IMR-90 (cell line): ENCODE measurements around the gene RBP5. TPM values are rescaled to one million over a fixed set of nuclear protein-coding genes. Genes with fewer than 3 reads are reported as not detected.

Source experiments
- ATAC-seq: fragments of 200-7000 bp; cut with Tn5 transposase; 2 replicates; pipeline ENCODE4 v1.9.1; 2020; ENCODE audit warnings: low read depth, mild to moderate bottlenecking, moderate library complexity
- BruUV-seq: library from RNA; stranded (reverse); fragments of 400-500 nt; replicated peaks from 2 replicates; lab custom pipeline; 2021; lab: Mats Ljungman, UMichigan
- CTCF ChIA-PET: fragments of 300-600 bp; formaldehyde crosslinking; extraction: SDS; loops from one replicate; lab custom pipeline; 2021; ENCODE audit warnings: antibody characterized with exemption; lab: Yijun Ruan, JAX
- POLR2A ChIA-PET: fragments of 300-600 bp; sonication (Branson Sonifier 250); formaldehyde crosslinking; loops from one replicate; lab custom pipeline; 2022; ENCODE audit warnings: antibody characterized with exemption; ENCODE audit not compliant: unreplicated experiment; lab: Charles Lee
- DNase-seq: peaks from one replicate; pipeline ENCODE4 v3.0.0; 2013
- H2AFZ ChIP-seq: replicated peaks from 2 replicates; pipeline ENCODE3; 2013; ENCODE audit warnings: low read length, mild to moderate bottlenecking; ENCODE audit not compliant: poor library complexity
- H2AK5ac ChIP-seq: 2 replicates; pipeline ENCODE4 v1.6.1; 2013; ENCODE audit warnings: low read depth, low read length, inconsistent platforms
- H2AK9ac ChIP-seq: replicated peaks from 2 replicates; pipeline ENCODE3; 2013; ENCODE audit warnings: mild to moderate bottlenecking, low read depth, low read length, moderate library complexity; ENCODE audit not compliant: poor library complexity
- H2BK120ac ChIP-seq: 2 replicates; pipeline ENCODE4 v1.6.1; 2013; ENCODE audit warnings: low read depth, low read length, inconsistent platforms
- H2BK15ac ChIP-seq: 3 replicates; pipeline ENCODE4 v1.6.1; 2013; ENCODE audit warnings: low read depth, low read length, inconsistent platforms
- H2BK20ac ChIP-seq: 2 replicates; pipeline ENCODE4 v1.6.1; 2013; ENCODE audit warnings: low read depth, mild to moderate bottlenecking, inconsistent platforms, low read length, moderate library complexity
- H2BK5ac ChIP-seq: 2 replicates; pipeline ENCODE4 v1.6.1; 2013; ENCODE audit warnings: mild to moderate bottlenecking, low read depth, low read length, inconsistent platforms; ENCODE audit not compliant: poor library complexity, severe bottlenecking
- H3K14ac ChIP-seq: replicated peaks from 2 replicates; pipeline ENCODE4 v1.6.1; 2013; ENCODE audit warnings: low read depth, low read length, inconsistent platforms
- H3K18ac ChIP-seq: 2 replicates; pipeline ENCODE4 v1.6.1; 2013; ENCODE audit warnings: low read depth, low read length, control low read depth
- H3K23ac ChIP-seq: 2 replicates; pipeline ENCODE4 v1.6.1; 2013; ENCODE audit warnings: low read depth, low read length, inconsistent platforms
- H3K27ac ChIP-seq: 2 replicates; pipeline ENCODE4 v1.5.1; 2013; ENCODE audit warnings: mild to moderate bottlenecking, control low read depth, low read length; ENCODE audit not compliant: insufficient read depth
- H3K27me3 ChIP-seq: 2 replicates; pipeline ENCODE4 v1.6.1; 2013; ENCODE audit warnings: low read length; ENCODE audit not compliant: control insufficient read depth, insufficient read depth
- H3K36me3 ChIP-seq: 2 replicates; pipeline ENCODE4 v1.6.1; 2013; ENCODE audit warnings: low read length, mixed read lengths; ENCODE audit not compliant: control insufficient read depth, insufficient read depth
- H3K4ac ChIP-seq: 2 replicates; pipeline ENCODE4 v1.6.1; 2013; ENCODE audit warnings: low read depth, low read length, inconsistent platforms
- H3K4me1 ChIP-seq: 2 replicates; pipeline ENCODE4 v1.6.1; 2013; ENCODE audit warnings: low read length, mixed read lengths; ENCODE audit not compliant: control insufficient read depth, insufficient read depth
- H3K4me2 ChIP-seq: 2 replicates; pipeline ENCODE4 v1.6.1; 2013; ENCODE audit warnings: low read depth, mild to moderate bottlenecking, control low read depth, low read length, moderate library complexity
- H3K4me3 ChIP-seq: 2 replicates; pipeline ENCODE4 v1.5.1; 2013; ENCODE audit warnings: low read depth, mild to moderate bottlenecking, control low read depth, low read length, moderate library complexity; ENCODE audit not compliant: insufficient read depth
- H3K56ac ChIP-seq: 2 replicates; pipeline ENCODE4 v1.6.1; 2013; ENCODE audit warnings: low read length, inconsistent platforms; ENCODE audit not compliant: insufficient read depth; ENCODE audit errors: extremely low read depth
- H3K79me1 ChIP-seq, 2 experiments: 2 replicates each; pipeline ENCODE4 v1.6.1; 2013; ENCODE audit warnings: low read length in 2 of 2, inconsistent platforms in 1 of 2, low read depth in 1 of 2
- H3K9ac ChIP-seq: 2 replicates; pipeline ENCODE4 v1.6.1; 2013; ENCODE audit warnings: low read depth, low read length, control low read depth
- H3K9me1 ChIP-seq: 2 replicates; pipeline ENCODE4 v1.6.1; 2013; ENCODE audit warnings: low read length, inconsistent platforms; ENCODE audit not compliant: insufficient read depth
- H3K9me3 ChIP-seq: 2 replicates; pipeline ENCODE4 v1.6.1; 2013; ENCODE audit warnings: low read length; ENCODE audit not compliant: control insufficient read depth, insufficient read depth
- H4K20me1 ChIP-seq: 2 replicates; pipeline ENCODE4 v1.6.1; 2013; ENCODE audit warnings: low read length, inconsistent platforms; ENCODE audit not compliant: insufficient read depth
- H4K5ac ChIP-seq: 2 replicates; pipeline ENCODE4 v1.6.1; 2013; ENCODE audit warnings: mild to moderate bottlenecking, low read depth, low read length, control low read depth
- H4K8ac ChIP-seq, 2 experiments: 2 replicates each; pipeline ENCODE4 v1.6.1; 2013; ENCODE audit warnings: low read depth in 2 of 2, low read length in 2 of 2, control low read depth in 1 of 2, inconsistent platforms in 1 of 2
- H4K91ac ChIP-seq: 2 replicates; pipeline ENCODE4 v1.6.1; 2013; ENCODE audit warnings: low read depth, low read length, inconsistent platforms; ENCODE audit not compliant: insufficient read depth
- CHD1 ChIP-seq: IDR thresholded peaks from 2 replicates; pipeline ENCODE4 v1.6.1; 2012; ENCODE audit warnings: low read depth, low read length, improper control_type of control experiment
- CTCF ChIP-seq: conservative IDR thresholded peaks from 2 replicates; pipeline ENCODE4 v1.5.1; 2012; ENCODE audit warnings: mild to moderate bottlenecking, low read depth, low read length, improper control_type of control experiment
- FOS ChIP-seq: fragments of 150-350 bp; IDR thresholded peaks from 2 replicates; pipeline ENCODE4 v1.6.1; 2016; ENCODE audit warnings: low read depth, low read length
- MAFK ChIP-seq: IDR thresholded peaks from 2 replicates; pipeline ENCODE4 v1.6.1; 2012; ENCODE audit warnings: low read depth, low read length, improper control_type of control experiment
- MXI1 ChIP-seq: IDR thresholded peaks from 2 replicates; pipeline ENCODE4 v1.6.1; 2012; ENCODE audit warnings: low read depth, mild to moderate bottlenecking, low read length, moderate library complexity, borderline replicate concordance
- RAD21 ChIP-seq: IDR thresholded peaks from 2 replicates; pipeline ENCODE4 v1.6.1; 2012; ENCODE audit warnings: low read length, improper control_type of control experiment
- RFX5 ChIP-seq: IDR thresholded peaks from 2 replicates; pipeline ENCODE4 v1.8.0; 2012; ENCODE audit warnings: low read depth, mild to moderate bottlenecking, low read length, moderate library complexity
- WGBS, 2 experiments: methylation state at CpG; one replicate each; pipeline versions ENCODE4 v1.1.5 to v1.1.7; 2013; ENCODE audit warnings: missing lambda C conversion rate in 2 of 2; ENCODE audit not compliant: insufficient read length in 1 of 2; ENCODE audit errors: extremely low coverage in 2 of 2; 5-methylcytosine and 5-hydroxymethylcytosine counted together
- dilution Hi-C: fragments of 300-500 bp; cut with HindIII; formaldehyde crosslinking; loops from one replicate; pipeline ENCODE4 v1.14.3; 2018; ENCODE audit warnings: low sequenced_read_pairs; ENCODE audit not compliant: unreplicated experiment
- in situ Hi-C: fragments of 300-500 bp; cut with MboI; formaldehyde crosslinking; loops from 3 replicates; pipeline ENCODE4 v1.14.3; 2019; ENCODE audit warnings: low sequenced_read_pairs, inconsistent platforms, mixed read lengths
- intact Hi-C: fragments of 100-400 bp; cut with micrococcal nuclease; formaldehyde crosslinking; loops from 2 replicates; pipeline ENCODE4 v1.10.0; 2022
- polyA plus RNA-seq, 3 experiments: library from polyadenylated mRNA; depleted of rRNA; stranded (reverse); fragments of >200 nt; gene quantifications; 2 replicates each; pipeline ENCODE4 v1.2.3, GENCODE V29; 2012; ENCODE audit warnings: low replicate concordance in 1 of 3
- total RNA-seq: library from RNA; depleted of rRNA; stranded (reverse); fragments of >200 nt; gene quantifications from 2 replicates; pipeline ENCODE4 v1.2.3, GENCODE V29; 2012
- TF ChIP-seq, protein P1 (sequence below): fragments of 150-350 bp; IDR thresholded peaks from 2 replicates; pipeline ENCODE4 v1.6.1; 2017; ENCODE audit warnings: mild to moderate bottlenecking, antibody characterized with exemption, low read length, low read depth

The RBP5 gene
- total and polyA plus RNA-seq, 2 of the 4 experiments (the other 2 are of a cell fraction): 0.15 TPM; not detected in 1

DNA sequence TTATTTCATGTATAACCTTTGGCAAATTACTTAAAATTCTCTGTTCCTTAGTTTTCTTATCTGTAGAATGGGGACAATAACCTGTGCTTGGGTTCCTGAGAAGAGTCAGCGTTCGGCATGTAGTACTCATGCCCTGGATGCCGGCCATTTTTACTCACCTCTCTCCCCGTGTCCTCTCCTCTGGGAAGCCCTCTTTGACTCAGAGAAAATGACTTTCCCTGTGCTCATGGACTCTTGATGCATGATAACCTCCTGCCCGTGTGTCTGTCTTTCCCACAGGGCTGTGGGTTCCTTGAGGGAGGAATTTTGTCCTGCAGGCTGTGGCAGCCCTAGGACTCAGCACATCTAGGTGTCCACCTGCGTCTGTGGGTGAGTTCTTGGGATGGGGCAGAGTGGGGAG lies 13.8 kb downstream of the RBP5 start:
- H3K14ac ChIP-seq: no peak overlapping the region
- no peaks in the 10 kb centered on the region for H3K9me1 ChIP-seq
- no peak overlapping the region for H2BK5ac ChIP-seq
- dilution Hi-C loops: no loop called here
- no peak for DNase-seq
- intact Hi-C loops: loop anchor here (5.0 kb wide), 1 partner anchor 243 kb away; the partner anchor contains the start of gene SPSB2
- no peak overlapping the region for H3K4me2 ChIP-seq
- no peak overlapping the region for H4K5ac ChIP-seq
- ATAC-seq: no peak
- H3K18ac ChIP-seq: no peak overlapping the region
- no peak overlapping the region for H3K56ac ChIP-seq
- no peak overlapping the region for H2BK20ac ChIP-seq
- H3K23ac ChIP-seq: no peak overlapping the region
- no TSS peak for BruUV-seq
- no peak overlapping the region for H2BK15ac ChIP-seq
- H2AK5ac ChIP-seq: no peak overlapping the region
- H3K9me3 ChIP-seq: no peaks in the 10 kb centered on the region
- ChIA-PET CTCF (no interaction called here), POLR2A (no interaction called here)
- no peaks in the 10 kb centered on the region for H3K27me3 ChIP-seq
- peaks cover 9 to 18% of the 10 kb centered on the region in 2 experiments; a peak in 3 of 4 replicates for H3K79me1 ChIP-seq
- no peak overlapping the region for H4K8ac ChIP-seq
- no peak overlapping the region for H2BK120ac ChIP-seq
- no peak overlapping the region for H4K91ac ChIP-seq
- in situ Hi-C loops: loop anchor here (5.0 to 10.0 kb wide), 2 partner anchors 53 to 170 kb away; partner anchors contain the start of genes C12orf57, C1S and RNU7-1
- TF ChIP-seq CTCF (no peak), MAFK (no peak), RAD21 (no peak), FOS (no peak), MXI1 (no peak), CHD1 (no peak), RFX5 (no peak)
- TF ChIP-seq, protein P1, sequence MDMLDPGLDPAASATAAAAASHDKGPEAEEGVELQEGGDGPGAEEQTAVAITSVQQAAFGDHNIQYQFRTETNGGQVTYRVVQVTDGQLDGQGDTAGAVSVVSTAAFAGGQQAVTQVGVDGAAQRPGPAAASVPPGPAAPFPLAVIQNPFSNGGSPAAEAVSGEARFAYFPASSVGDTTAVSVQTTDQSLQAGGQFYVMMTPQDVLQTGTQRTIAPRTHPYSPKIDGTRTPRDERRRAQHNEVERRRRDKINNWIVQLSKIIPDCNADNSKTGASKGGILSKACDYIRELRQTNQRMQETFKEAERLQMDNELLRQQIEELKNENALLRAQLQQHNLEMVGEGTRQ: no peak
- H3K36me3 ChIP-seq: peaks cover 35% of the 10 kb centered on the region
- H4K20me1 ChIP-seq: no peaks in the 10 kb centered on the region
- no peak overlapping the region for H3K27ac ChIP-seq
- H3K9ac ChIP-seq: no peak overlapping the region
- 81% methylated on average over 4 of the region's 6 CpGs; no CpG with 5 or more reads in 1 of the 2 experiments for WGBS, 2 experiments
- H2AFZ ChIP-seq: no peak overlapping the region
- H3K4ac ChIP-seq: no peak overlapping the region; the same call in 1 of the 2 replicates
- no peaks in the 10 kb centered on the region; the same call in 1 of the 2 replicates for H3K4me1 ChIP-seq
- H3K4me3 ChIP-seq: no peak overlapping the region
- H2AK9ac ChIP-seq: no peak overlapping the region
